ENCODE results near the gene CMIP. TPM values are rescaled to one million over a fixed set of nuclear protein-coding genes. Genes with fewer than 3 reads are reported as not detected.

The CMIP gene
- total RNA-seq, 1 donor from 2014 or later: 163 TPM

DNA sequence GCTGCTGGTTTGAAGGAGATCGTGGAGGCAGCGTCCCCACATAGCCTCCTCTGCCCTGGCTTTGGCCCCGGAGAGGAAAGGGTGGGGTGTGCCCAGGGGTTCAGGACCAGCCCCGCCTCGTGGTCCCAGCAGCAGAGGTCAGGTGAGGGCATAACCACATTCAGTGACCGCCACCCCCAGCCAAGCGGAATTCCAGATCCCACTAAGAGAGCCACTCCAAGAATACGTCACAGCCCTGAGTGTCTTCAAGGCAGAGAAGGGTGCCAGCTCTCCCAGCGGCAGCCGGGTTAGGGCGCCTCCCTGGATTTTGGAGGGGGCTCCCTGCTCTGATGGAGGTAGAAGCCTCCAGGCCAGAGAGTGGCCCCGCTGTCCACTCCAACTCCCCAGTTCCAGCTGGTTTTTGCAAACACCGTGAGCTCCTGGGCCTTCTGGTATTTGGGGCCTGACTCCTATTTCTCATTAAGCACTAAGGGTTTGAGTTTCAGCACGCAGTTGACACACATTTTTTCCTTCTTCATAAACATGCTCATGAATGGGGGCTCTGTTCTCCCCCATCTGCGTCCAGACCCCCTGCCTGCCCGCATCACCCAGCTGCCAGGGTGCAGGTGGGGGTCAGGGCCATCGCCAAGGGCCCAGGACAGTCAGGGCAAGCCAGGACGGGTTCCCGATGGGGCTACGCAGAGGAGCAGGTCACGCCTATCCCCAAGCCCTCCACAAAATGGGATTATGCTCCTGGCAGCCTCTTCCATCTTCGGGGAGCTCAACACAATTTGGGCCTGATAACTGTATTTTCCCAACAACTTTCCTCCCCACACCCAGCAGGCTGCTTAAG, 236.1 kb downstream of the CMIP start:
- Mint-ChIP-seq H3K27me3 (ENCODE audit: unreplicated experiment) (peaks cover 11% of the 10 kb centered on the region), H3K36me3 (ENCODE audit: unreplicated experiment) (no peaks in the 10 kb centered on the region), H3K4me3 (ENCODE audit: unreplicated experiment) (no peak overlapping the region), H3K27ac (ENCODE audit: unreplicated experiment) (no peak overlapping the region), H3K4me1 (ENCODE audit: low read depth, unreplicated experiment) (peaks cover 5% of the 10 kb centered on the region), H3K9me3 (ENCODE audit: unreplicated experiment) (peaks cover 8% of the 10 kb centered on the region)
- DNase-seq: no peak
- TF ChIP-seq, protein P1, sequence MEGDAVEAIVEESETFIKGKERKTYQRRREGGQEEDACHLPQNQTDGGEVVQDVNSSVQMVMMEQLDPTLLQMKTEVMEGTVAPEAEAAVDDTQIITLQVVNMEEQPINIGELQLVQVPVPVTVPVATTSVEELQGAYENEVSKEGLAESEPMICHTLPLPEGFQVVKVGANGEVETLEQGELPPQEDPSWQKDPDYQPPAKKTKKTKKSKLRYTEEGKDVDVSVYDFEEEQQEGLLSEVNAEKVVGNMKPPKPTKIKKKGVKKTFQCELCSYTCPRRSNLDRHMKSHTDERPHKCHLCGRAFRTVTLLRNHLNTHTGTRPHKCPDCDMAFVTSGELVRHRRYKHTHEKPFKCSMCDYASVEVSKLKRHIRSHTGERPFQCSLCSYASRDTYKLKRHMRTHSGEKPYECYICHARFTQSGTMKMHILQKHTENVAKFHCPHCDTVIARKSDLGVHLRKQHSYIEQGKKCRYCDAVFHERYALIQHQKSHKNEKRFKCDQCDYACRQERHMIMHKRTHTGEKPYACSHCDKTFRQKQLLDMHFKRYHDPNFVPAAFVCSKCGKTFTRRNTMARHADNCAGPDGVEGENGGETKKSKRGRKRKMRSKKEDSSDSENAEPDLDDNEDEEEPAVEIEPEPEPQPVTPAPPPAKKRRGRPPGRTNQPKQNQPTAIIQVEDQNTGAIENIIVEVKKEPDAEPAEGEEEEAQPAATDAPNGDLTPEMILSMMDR (IDR thresholded peaks at IDR 0.05; ENCODE audit: partially characterized antibody, unreplicated experiment): no peak

GRCh38 chr16:81681311-81681710, 236.7 kb downstream of the CMIP start:
- Mint-ChIP-seq H3K27ac (ENCODE audit: unreplicated experiment) (peak overlapping the region; percentile 8), H3K36me3 (ENCODE audit: unreplicated experiment) (no peaks in the 10 kb centered on the region), H3K9me3 (ENCODE audit: unreplicated experiment) (peaks cover 12% of the 10 kb centered on the region), H3K4me3 (ENCODE audit: unreplicated experiment) (no peak overlapping the region), H3K27me3 (ENCODE audit: unreplicated experiment) (peaks cover 13% of the 10 kb centered on the region), H3K4me1 (ENCODE audit: low read depth, unreplicated experiment) (peaks cover 5% of the 10 kb centered on the region)
- DNase-seq: no peak
- TF ChIP-seq, protein P1 (IDR thresholded peaks at IDR 0.05; ENCODE audit: partially characterized antibody, unreplicated experiment): no peak

GRCh38 chr16:81684242-81684837, 239.7 kb downstream of the CMIP start:
- H3K27ac Mint-ChIP-seq (ENCODE audit: unreplicated experiment): no peak overlapping the region
- no peaks in the 10 kb centered on the region for H3K36me3 Mint-ChIP-seq (ENCODE audit: unreplicated experiment)
- peaks cover 2% of the 10 kb centered on the region for H3K27me3 Mint-ChIP-seq (ENCODE audit: unreplicated experiment)
- H3K9me3 Mint-ChIP-seq (ENCODE audit: unreplicated experiment): peaks cover 8% of the 10 kb centered on the region
- peaks cover 7% of the 10 kb centered on the region for H3K4me1 Mint-ChIP-seq (ENCODE audit: low read depth, unreplicated experiment)
- no peak overlapping the region for H3K4me3 Mint-ChIP-seq (ENCODE audit: unreplicated experiment)
- TF ChIP-seq, protein P1 (IDR thresholded peaks at IDR 0.05; ENCODE audit: partially characterized antibody, unreplicated experiment): no peak
- no peak for DNase-seq

DNA sequence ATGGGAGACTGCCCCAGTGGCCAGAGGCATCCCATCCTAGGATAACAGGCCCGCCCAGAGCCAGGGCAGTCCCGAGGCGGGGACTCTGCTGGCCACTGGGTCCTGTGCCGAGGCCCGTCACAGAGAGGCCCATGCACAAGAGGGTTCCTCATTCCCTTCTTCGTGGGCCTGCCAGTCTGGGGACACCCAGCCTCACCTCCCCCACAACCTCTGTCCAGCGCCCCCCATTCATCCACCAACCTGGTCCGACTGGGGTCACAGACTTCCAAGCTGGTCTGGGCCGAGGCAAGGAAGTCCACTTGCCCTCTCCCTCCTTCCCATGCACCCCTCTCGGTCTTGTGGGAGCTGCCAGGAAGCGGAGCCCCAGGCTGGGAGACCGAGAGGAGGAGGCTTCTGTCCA, 240.3 kb downstream of the CMIP start:
- Mint-ChIP-seq H3K27ac (ENCODE audit: unreplicated experiment) (no peak overlapping the region), H3K4me3 (ENCODE audit: unreplicated experiment) (no peak overlapping the region), H3K36me3 (ENCODE audit: unreplicated experiment) (no peaks in the 10 kb centered on the region), H3K4me1 (ENCODE audit: low read depth, unreplicated experiment) (peaks cover 7% of the 10 kb centered on the region), H3K27me3 (ENCODE audit: unreplicated experiment) (peaks cover 2% of the 10 kb centered on the region), H3K9me3 (ENCODE audit: unreplicated experiment) (peaks cover 6% of the 10 kb centered on the region)
- TF ChIP-seq, protein P1 (IDR thresholded peaks at IDR 0.05; ENCODE audit: partially characterized antibody, unreplicated experiment): no peak
- DNase-seq: no peak

All from glutamatergic neuron (in vitro differentiated cells).